GM21447 (cell line): ENCODE results near the gene RPS8.
A peak's percentile ranks its signal among the peaks of the same experiment; 100 is the strongest.
"Not testable (repeated sequence)": the region's sequence is repeated elsewhere in the genome, so short reads cannot be mapped to it uniquely, and the experiment has no call there.

Experiments
- ATAC-seq: cut with Tn5 transposase; IDR thresholded peaks from one replicate; pipeline ENCODE4 v1.9.1; 2021; ENCODE audit not compliant: unreplicated experiment

Gene RPS8

DNA sequence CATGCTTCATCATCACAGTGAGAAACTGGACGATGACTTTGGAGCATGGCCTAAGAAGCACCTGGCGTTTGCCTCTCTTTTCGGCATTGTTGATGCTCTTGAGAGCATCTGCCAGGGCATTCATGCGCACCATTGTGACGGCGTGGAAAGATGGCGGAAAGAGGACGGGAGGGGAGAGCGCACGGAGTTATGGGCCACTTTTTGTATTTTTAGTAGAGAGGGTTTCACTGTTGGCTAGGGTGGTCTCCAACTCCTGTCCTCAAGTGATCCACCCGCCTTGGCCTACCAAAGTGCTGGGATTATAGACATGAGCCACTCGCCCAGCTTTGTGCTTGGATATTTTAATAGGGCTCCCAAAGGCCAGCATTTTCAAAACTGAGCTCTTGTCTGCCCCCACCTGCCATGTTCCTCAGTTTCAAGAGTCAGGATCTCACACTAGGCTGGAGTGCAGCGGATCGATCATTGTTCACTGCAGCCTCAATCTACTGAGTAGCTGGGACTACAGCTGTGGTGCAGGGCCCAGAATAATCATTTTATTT, 5.3 kb downstream of the RPS8 start:
- no peak for ATAC-seq

- no peak for ATAC-seq
Measured at GRCh38 chr1:44783697-44784093, 8.4 kb downstream of the RPS8 start.

DNA sequence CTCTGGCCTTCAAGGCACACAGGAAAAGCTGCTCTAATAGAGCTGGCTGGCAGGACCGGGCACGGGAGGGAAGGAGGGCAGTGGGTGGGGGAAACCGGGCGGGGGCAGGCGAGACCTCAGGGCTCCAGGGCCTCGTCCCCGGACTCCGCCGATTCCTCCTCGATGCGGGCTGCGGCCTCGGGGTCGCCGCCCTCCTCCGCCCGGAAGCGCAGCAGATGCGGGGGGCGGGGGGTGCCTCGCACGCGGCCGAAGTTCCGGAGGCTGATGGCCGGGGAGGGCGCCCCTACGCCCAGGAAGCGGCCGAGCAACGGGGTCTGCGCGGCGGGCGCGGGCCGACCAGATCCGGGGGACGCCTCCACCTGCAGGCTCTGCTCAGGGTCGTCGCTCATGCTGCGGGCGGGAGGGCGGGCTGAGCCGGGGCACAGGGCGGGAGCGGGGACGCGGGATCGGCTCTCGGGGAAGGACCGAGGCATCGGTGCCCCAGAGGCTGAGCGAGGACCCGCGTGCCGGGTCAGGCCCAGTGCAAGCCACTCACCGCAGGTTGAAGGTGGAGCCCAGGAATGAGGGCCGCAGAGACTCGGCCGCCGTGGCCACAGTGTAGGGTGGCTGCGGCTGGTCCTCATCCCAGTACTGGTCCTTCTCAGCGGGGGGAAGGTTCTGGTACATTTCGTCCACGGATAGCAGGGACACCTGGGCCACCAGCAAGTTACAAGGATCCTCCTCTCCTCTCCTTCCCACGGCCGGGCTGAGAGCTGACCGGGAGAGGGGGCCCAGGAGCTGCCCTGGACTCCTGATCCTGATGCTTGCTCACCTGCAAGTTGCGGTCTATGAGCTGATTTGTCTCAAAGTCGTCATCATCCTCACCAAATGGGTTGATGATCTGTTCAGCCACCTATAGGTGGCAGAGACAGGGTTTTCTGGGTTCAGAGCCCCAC, 9.0 kb downstream of the RPS8 start:
- ATAC-seq, result no peak

GRCh38 chr1:44785029-44785380, 9.7 kb downstream of the RPS8 start:
- no peak for ATAC-seq

DNA sequence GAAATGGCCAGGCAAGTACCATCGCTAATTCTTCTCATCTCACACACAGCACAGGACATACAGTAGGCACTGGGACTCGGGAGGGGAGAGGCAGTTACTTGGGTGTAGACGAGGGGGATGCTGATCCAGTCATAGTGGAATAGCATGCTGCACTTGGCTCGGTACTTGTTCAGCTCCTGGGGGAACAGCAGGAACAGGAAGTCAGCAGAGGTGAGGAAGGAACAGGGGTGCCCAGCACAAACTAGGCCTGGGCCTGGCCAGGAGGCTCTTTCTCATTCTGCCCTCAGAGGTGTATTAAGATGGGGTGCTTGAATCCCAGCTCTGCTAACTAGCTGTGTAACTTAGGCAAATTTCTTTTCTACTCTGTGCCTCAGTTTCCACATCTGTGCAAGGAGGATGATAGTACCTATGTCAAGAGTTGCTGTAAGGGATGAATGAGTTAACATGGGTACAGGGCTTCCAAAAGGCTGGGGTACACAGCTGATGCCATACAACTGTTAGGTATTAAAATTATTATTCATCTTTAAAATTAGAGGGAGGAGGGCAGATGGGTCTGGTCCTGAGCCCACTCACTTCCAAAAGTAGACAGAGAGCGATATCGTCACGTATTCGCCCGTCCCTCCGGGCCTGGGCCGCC, 10.3 kb downstream of the RPS8 start:
- no peak for ATAC-seq

DNA sequence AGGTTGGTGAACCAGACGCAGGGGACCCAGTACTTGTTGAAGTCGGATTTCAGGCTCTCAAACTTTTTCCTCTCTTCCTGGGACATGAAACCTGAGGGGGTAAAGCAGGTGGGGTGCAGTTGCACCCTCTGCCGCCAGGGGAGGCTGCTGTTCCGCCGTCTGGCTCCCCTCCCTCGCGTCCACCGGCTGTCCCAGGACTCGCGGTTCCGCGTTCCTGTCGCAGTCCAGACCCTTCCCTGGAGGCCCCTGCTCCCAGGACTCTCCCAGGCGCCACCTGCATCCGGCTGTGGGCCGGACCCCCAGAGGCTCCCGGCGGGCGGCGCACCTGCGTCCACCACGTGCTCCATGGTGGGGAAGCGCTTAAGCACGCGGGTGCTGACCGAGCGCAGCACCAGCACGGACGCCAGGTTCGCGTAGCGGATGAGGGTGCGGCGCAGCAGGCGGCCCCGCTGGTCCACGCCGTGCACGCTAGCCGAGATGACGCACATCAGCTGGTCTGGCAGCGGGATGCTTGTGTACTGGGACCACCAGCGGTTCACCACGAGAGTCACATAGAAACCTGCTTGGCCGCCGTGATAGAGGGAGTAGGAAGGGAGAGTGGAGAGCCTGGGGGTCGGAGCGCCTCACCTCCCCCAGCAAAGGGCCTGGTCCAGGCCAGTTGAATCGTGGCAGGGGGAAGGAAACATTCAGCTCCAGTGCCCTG, 10.9 kb downstream of the RPS8 start:
- ATAC-seq, result no peak

GRCh38 chr1:44786841-44787426, 11.6 kb downstream of the RPS8 start:
- no peak for ATAC-seq

GRCh38 chr1:44787506-44787905, 12.2 kb downstream of the RPS8 start:
- no peak for ATAC-seq

GRCh38 chr1:44788120-44788860, 12.9 kb downstream of the RPS8 start, which contains the start of gene BEST4:
Gene BEST4 (minus strand): TSS chr1:44788170. CDS start chr1:44787705, 465 bp downstream.
- ATAC-seq, result no peak

- ATAC-seq, result no peak
Measured at GRCh38 chr1:44790968-44791801, 15.8 kb downstream of the RPS8 start.

- ATAC-seq, result no peak
Measured at GRCh38 chr1:44792736-44793502, 17.6 kb downstream of the RPS8 start.

- ATAC-seq, result not testable (repeated sequence)
Measured at GRCh38 chr1:44797886-44798285, 22.5 kb downstream of the RPS8 start.

DNA sequence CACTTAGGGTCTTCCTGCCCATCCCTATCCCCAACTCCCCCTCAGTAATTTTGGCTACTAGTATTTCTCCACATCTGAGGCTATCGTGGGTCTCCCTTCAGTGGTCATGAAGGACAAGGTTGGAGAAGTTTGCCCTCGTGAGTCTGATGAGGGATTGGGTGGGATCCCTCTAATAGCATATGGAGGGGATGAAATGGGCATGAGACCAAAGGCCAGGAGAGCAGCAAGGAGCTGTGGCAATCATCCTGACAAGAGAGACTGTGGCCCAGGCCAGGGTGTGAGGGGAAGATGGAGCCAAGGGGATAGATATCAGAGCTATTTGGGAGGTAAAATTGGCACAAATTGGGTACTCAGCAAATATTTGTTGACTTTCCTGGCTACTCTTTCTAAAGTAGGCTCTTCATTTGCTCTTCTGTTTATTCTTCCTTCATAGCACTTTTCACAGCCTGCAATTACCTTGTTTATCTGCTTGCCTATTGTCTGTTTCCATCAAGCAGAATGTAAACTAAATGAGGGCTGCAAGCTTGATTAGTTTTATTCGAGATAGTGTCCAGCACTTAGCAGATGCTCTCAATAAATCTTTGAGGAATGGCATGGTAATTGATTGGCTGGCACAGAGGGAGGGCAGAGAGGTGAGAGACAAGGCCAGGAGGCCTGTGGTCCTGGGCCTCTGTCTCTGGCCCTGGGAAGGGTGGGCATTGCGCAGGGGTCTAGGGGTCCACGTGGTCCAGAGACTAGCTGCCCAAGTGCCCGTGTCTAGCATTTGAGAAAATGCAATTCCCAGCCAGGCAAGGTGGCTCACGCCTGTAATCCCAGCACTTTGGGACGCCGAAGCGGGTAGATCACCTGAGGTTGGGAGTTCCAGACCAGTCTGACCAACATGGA, 23.4 kb downstream of the RPS8 start:
- ATAC-seq, result no peak

GRCh38 chr1:44799770-44800584, 24.6 kb downstream of the RPS8 start, which contains the start of gene PLK3:
Gene PLK3 (plus strand): TSS chr1:44800377. CDS start chr1:44800464, 87 bp downstream.
- peak; percentile 80 for ATAC-seq

DNA sequence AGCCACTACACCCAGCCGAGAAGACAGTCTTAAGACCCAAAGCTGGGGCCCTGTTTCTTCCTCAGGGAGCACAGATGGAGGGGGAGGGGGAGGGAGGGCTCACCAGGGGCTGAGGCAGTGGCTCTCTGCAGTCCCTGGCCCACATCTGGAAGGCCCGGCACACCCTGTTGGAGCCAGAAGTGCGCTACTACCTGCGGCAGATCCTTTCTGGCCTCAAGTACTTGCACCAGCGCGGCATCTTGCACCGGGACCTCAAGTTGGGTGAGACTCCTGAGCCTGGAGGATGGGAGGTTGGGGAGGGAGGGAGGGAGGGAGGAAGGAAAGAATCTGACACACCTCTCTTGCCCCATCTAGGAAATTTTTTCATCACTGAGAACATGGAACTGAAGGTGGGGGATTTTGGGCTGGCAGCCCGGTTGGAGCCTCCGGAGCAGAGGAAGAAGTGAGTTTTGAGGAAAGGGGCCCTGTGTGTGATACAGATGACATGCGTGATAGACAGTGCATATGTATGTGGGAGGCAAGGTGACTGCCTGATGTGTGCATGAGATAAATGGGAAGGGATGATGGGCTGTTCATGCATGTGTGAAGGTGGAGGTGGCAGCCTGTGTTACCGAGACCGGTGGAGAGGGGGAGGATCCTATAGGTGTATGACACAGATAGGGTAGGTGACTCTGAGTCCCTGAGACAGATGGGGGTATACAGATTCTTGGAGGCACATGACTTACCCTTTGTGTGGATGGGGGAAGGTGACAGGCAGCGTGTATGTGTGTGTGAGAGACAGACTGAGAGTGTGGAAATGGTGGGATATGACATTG, 26.4 kb downstream of the RPS8 start:
- no peak for ATAC-seq
